SK-N-SH (cell line): ENCODE data around the gene WASF3. TPM values are rescaled to one million over a fixed set of nuclear protein-coding genes. Genes with fewer than 3 reads are reported as not detected.

Source experiments
- CTCF ChIA-PET: fragments of 300-600, 350-600 bp; formaldehyde crosslinking; extraction: SDS; loops from one replicate; lab custom pipeline; 2021; lab: Yijun Ruan, JAX
- POLR2A ChIA-PET: fragments of 350-600 bp; sonication (Branson Sonifier 250); formaldehyde crosslinking; extraction: SDS; loops from one replicate; lab custom pipeline; 2020; ENCODE audit warnings: antibody characterized with exemption, inconsistent platforms; lab: Yijun Ruan, JAX
- DNase-seq: peaks from one replicate; pipeline ENCODE4 v3.0.0; 2012
- H2AFZ ChIP-seq: fragments of 200-600 bp; sonication (generic); 2 replicates; pipeline ENCODE4 v1.8.1; 2016; ENCODE audit warnings: antibody characterized with exemption, mild to moderate bottlenecking, low read depth
- H3F3A ChIP-seq: fragments of 200-600 bp; sonication (generic); replicated peaks from 2 replicates; pipeline ENCODE3; 2016; ENCODE audit warnings: antibody characterized with exemption, mild to moderate bottlenecking; ENCODE audit not compliant: insufficient read depth
- H3K27ac ChIP-seq, 2 experiments: fragments of 200-500 bp in 1 of 2; fragments of 200-600 bp in 1 of 2; sonication (Bioruptor generic) in 1 of 2; sonication (generic), shearing (Covaris generic) in 1 of 2; 2 replicates each; pipeline versions ENCODE4 v1.5.1 to v1.6.1; 2014 to 2016; ENCODE audit warnings: low read depth in 2 of 2, inconsistent platforms in 1 of 2, low read length in 1 of 2, mild to moderate bottlenecking in 1 of 2, mixed read lengths in 1 of 2
- H3K27me3 ChIP-seq: fragments of 200-600 bp; sonication (generic), shearing (Covaris generic); 2 replicates; pipeline ENCODE4 v1.6.1; 2016; ENCODE audit warnings: mixed run types; ENCODE audit not compliant: insufficient read depth
- H3K36me3 ChIP-seq, 2 experiments: fragments of 200-500 bp in 1 of 2; fragments of 200-600 bp in 1 of 2; sonication (Bioruptor generic) in 1 of 2; sonication (generic) in 1 of 2; replicated peaks in 1 of 2; 2 replicates each; pipeline versions ENCODE3 to v1.5.1; 2014 to 2016; ENCODE audit warnings: low read length in 1 of 2, mild to moderate bottlenecking in 1 of 2; ENCODE audit not compliant: insufficient read depth in 2 of 2, control insufficient read depth in 1 of 2
- H3K4me1 ChIP-seq, 2 experiments: fragments of 200-500 bp in 1 of 2; fragments of 200-600 bp in 1 of 2; sonication (Bioruptor generic) in 1 of 2; sonication (generic), shearing (Covaris generic) in 1 of 2; 2 replicates each; pipeline versions ENCODE4 v1.5.1 to v1.6.1; 2014 to 2016; ENCODE audit warnings: low read depth in 1 of 2, low read length in 1 of 2, mixed run types in 1 of 2; ENCODE audit not compliant: insufficient read depth in 2 of 2, control insufficient read depth in 1 of 2
- H3K4me2 ChIP-seq: fragments of 200-600 bp; sonication (generic), shearing (Covaris generic); 2 replicates; pipeline ENCODE4 v1.6.1; 2017; ENCODE audit warnings: mixed run types
- H3K4me3 ChIP-seq, 2 experiments: fragments of 200-500 bp in 1 of 2; fragments of 200-600 bp in 1 of 2; sonication (Bioruptor generic) in 1 of 2; sonication (generic), shearing (Covaris generic) in 1 of 2; 2 replicates each; pipeline versions ENCODE4 v1.5.1 to v1.8.1; 2014 to 2016; ENCODE audit warnings: low read depth in 2 of 2, inconsistent platforms in 1 of 2, low read length in 1 of 2, mild to moderate bottlenecking in 1 of 2, mixed read lengths in 1 of 2, moderate library complexity in 1 of 2
- H3K79me2 ChIP-seq: fragments of 200-600 bp; sonication (generic); 2 replicates; pipeline ENCODE4 v1.8.1; 2017; ENCODE audit warnings: mild to moderate bottlenecking; ENCODE audit not compliant: insufficient read depth
- H3K9ac ChIP-seq: fragments of 200-600 bp; sonication (generic); 2 replicates; pipeline ENCODE4 v1.6.1; 2017; ENCODE audit warnings: mixed run types
- H3K9me2 ChIP-seq: fragments of 200-600 bp; sonication (generic); 2 replicates; pipeline ENCODE4 v1.6.1; 2017; ENCODE audit warnings: mixed run types
- H3K9me3 ChIP-seq: fragments of 200-600 bp; sonication (generic); 2 replicates; pipeline ENCODE4 v1.6.1; 2017; ENCODE audit warnings: mixed run types, mild to moderate bottlenecking, moderate library complexity
- H4K20me1 ChIP-seq: fragments of 200-600 bp; sonication (generic); 2 replicates; pipeline ENCODE4 v1.6.1; 2017; ENCODE audit warnings: mild to moderate bottlenecking, mixed run types; ENCODE audit not compliant: insufficient read depth
- CHD2 ChIP-seq: fragments of 150-350 bp; IDR thresholded peaks from 2 replicates; pipeline ENCODE4 v1.6.1; 2018; ENCODE audit warnings: low read length; ENCODE audit not compliant: partially characterized antibody
- CTCF ChIP-seq: fragments of 200-600 bp; sonication (generic); IDR thresholded peaks from 2 replicates; pipeline ENCODE4 v1.6.1; 2017; ENCODE audit warnings: antibody characterized with exemption, mild to moderate bottlenecking, moderate library complexity
- EZH2phosphoT487 ChIP-seq: fragments of 200-600 bp; sonication (generic); IDR thresholded peaks from 2 replicates; pipeline ENCODE4 v1.6.1; 2017; ENCODE audit warnings: low read depth, mixed run types, mild to moderate bottlenecking, antibody characterized with exemption, moderate library complexity, borderline replicate concordance
- FOSL2 ChIP-seq: IDR thresholded peaks from 2 replicates; pipeline ENCODE4 v1.4.0; 2012; ENCODE audit warnings: low read depth, mild to moderate bottlenecking, moderate library complexity, borderline replicate concordance
- FOXM1 ChIP-seq: IDR thresholded peaks from 2 replicates; pipeline ENCODE4 v1.4.0; 2012; ENCODE audit warnings: low read depth, mild to moderate bottlenecking
- GABPA ChIP-seq: IDR thresholded peaks from 2 replicates; pipeline ENCODE4 v1.4.0; 2012; ENCODE audit warnings: low read depth, mild to moderate bottlenecking
- GATA2 ChIP-seq: sonication (generic); formaldehyde crosslinking; IDR thresholded peaks from 2 replicates; pipeline ENCODE4 v1.5.0; 2020; ENCODE audit warnings: mild to moderate bottlenecking, missing genetic modification reagents
- IRF3 ChIP-seq: fragments of 150-350 bp; IDR thresholded peaks from 2 replicates; pipeline ENCODE4 v1.6.1; 2016; ENCODE audit warnings: mild to moderate bottlenecking, low read depth, low read length
- MAX ChIP-seq: IDR thresholded peaks from 2 replicates; pipeline ENCODE4 v1.4.0; 2012; ENCODE audit warnings: low read depth
- MEF2A ChIP-seq: IDR thresholded peaks from 2 replicates; pipeline ENCODE4 v1.4.0; 2012; ENCODE audit warnings: low read depth, borderline replicate concordance
- MXI1 ChIP-seq: IDR thresholded peaks from 2 replicates; pipeline ENCODE4 v1.6.1; 2012; ENCODE audit warnings: mild to moderate bottlenecking, low read depth, low read length, improper control_type of control experiment
- NFIC ChIP-seq: IDR thresholded peaks from 2 replicates; pipeline ENCODE4 v1.4.0; 2012; ENCODE audit warnings: borderline replicate concordance
- RAD21 ChIP-seq: IDR thresholded peaks from 2 replicates; pipeline ENCODE4 v1.6.1; 2012; ENCODE audit warnings: mild to moderate bottlenecking, low read length
- RXRA ChIP-seq: IDR thresholded peaks from 2 replicates; pipeline ENCODE4 v1.4.0; 2012; ENCODE audit warnings: low read depth, mild to moderate bottlenecking, borderline replicate concordance
- TCF12 ChIP-seq: IDR thresholded peaks from 2 replicates; pipeline ENCODE4 v1.4.0; 2012
- TEAD4 ChIP-seq: IDR thresholded peaks from 2 replicates; pipeline ENCODE4 v1.4.0; 2012; ENCODE audit warnings: mild to moderate bottlenecking, borderline replicate concordance; ENCODE audit not compliant: insufficient read depth
- WGBS: methylation state at CpG from one replicate; pipeline ENCODE4 v1.1.6; 2017; ENCODE audit warnings: low lambda C conversion rate; 5-methylcytosine and 5-hydroxymethylcytosine counted together
- polyA plus RNA-seq, 3 experiments: library from polyadenylated mRNA; depleted of rRNA; stranded (reverse); fragments of >200 nt; gene quantifications; 2 replicates each; pipeline ENCODE4 v1.2.3, GENCODE V29; 2012
- TF ChIP-seq, protein P1 (sequence below): fragments of 150-350 bp; IDR thresholded peaks from 2 replicates; pipeline ENCODE4 v1.6.1; 2017; ENCODE audit warnings: antibody characterized with exemption, low read length, low read depth, borderline replicate concordance
- TF ChIP-seq, protein P2 (sequence below): IDR thresholded peaks from 2 replicates; pipeline ENCODE4 v1.4.0; 2012; ENCODE audit warnings: low read depth, borderline replicate concordance

The WASF3 gene
- polyA plus RNA-seq, 1 of the 3 experiments (the other 2 are of a cell fraction), result 10.4 TPM

GRCh38 chr13:26575244-26575643 is 17.8 kb downstream of the WASF3 start:
- Histone ChIP-seq H3K4me3 (no peak overlapping the region), H3K4me2 (no peak overlapping the region), H3K27ac (no peak overlapping the region), H3K9me2 (no peaks in the 10 kb centered on the region), H3K9ac (no peak overlapping the region), H3F3A (no peaks in the 10 kb centered on the region), H2AFZ (no peak overlapping the region), H3K9me3 (no peaks in the 10 kb centered on the region), H4K20me1 (no peaks in the 10 kb centered on the region)
- CTCF ChIA-PET, result interaction anchor here (0.7 kb wide), 1 partner anchor 13 kb away, joined by 3 read pairs; no protein-coding TSS in a partner anchor
- DNase-seq, result no peak
- no peak for TF ChIP-seq MAX
- TF ChIP-seq CTCF, result no peak
- TF ChIP-seq FOXM1, result no peak
- no peak for TF ChIP-seq GATA2 (CRISPR knock-in tag)
- TF ChIP-seq NFIC, result no peak
- no peak for TF ChIP-seq EZH2phosphoT487
- TF ChIP-seq, protein P1, sequence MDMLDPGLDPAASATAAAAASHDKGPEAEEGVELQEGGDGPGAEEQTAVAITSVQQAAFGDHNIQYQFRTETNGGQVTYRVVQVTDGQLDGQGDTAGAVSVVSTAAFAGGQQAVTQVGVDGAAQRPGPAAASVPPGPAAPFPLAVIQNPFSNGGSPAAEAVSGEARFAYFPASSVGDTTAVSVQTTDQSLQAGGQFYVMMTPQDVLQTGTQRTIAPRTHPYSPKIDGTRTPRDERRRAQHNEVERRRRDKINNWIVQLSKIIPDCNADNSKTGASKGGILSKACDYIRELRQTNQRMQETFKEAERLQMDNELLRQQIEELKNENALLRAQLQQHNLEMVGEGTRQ, result no peak
- TF ChIP-seq MXI1, result no peak
- TF ChIP-seq, all 33 proteins: peak for 0
- no peaks in the 10 kb centered on the region for H3K27me3 ChIP-seq
- H3K79me2 ChIP-seq, result peaks cover 91% of the 10 kb centered on the region
- POLR2A ChIA-PET, result no interaction called here
- H3K36me3 ChIP-seq, result peaks cover 3 to 15% of the 10 kb centered on the region in 2 experiments
- 84% methylated on average over 2 of the region's 2 CpGs for WGBS
- H3K4me1 ChIP-seq, result no peaks in the 10 kb centered on the region

DNA sequence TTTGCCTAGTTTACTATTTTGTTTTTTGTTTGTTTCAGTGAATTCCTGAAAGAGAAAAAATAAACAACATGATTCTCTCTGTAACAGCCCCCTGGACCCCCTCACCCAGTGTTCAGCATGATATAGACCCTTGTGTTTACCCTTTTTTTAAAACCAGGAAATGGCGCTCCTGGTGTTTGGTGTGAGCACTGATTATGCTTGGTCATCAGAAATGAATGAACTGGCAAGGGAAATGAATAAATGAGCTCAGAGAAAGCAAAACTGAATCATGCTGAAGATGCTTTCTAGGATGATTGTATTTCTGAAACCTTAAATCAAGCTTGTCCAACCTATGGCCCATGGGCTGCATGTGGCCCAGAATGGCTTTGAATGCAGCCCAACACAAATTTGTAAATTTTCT is 22.1 kb downstream of the WASF3 start:
- H3K9me2 ChIP-seq, result no peaks in the 10 kb centered on the region
- H3K4me3 ChIP-seq, result no peak overlapping the region
- 85% methylated on average over 1 of the region's 1 CpG for WGBS
- CTCF ChIA-PET, result interaction anchor here (1.0 to 1.3 kb wide), 2 partner anchors 9 to 351 kb away, joined by 3 read pairs; no protein-coding TSS in a partner anchor
- peaks cover 0 to 12% of the 10 kb centered on the region in 2 experiments; a peak in 3 of 4 replicates for H3K4me1 ChIP-seq
- TF ChIP-seq TEAD4, result no peak
- TF ChIP-seq, protein P2, sequence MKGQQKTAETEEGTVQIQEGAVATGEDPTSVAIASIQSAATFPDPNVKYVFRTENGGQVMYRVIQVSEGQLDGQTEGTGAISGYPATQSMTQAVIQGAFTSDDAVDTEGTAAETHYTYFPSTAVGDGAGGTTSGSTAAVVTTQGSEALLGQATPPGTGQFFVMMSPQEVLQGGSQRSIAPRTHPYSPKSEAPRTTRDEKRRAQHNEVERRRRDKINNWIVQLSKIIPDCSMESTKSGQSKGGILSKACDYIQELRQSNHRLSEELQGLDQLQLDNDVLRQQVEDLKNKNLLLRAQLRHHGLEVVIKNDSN, result no peak
- no peak for TF ChIP-seq CHD2
- TF ChIP-seq IRF3, result no peak
- TF ChIP-seq RXRA, result no peak
- no peak for TF ChIP-seq FOSL2
- no peak for TF ChIP-seq GABPA
- no peak for TF ChIP-seq MEF2A
- no peak for TF ChIP-seq TCF12
- no peak for TF ChIP-seq RAD21
- H4K20me1 ChIP-seq, result no peaks in the 10 kb centered on the region
- no peak overlapping the region for H3K4me2 ChIP-seq
- POLR2A ChIA-PET, result no interaction called here
- H3K79me2 ChIP-seq, result peaks cover 89% of the 10 kb centered on the region
- H3K36me3 ChIP-seq, result peaks cover 3 to 10% of the 10 kb centered on the region in 2 experiments
- no peak overlapping the region for H3K9ac ChIP-seq
- no peaks in the 10 kb centered on the region for H3K9me3 ChIP-seq
- no peak overlapping the region for H2AFZ ChIP-seq
- H3K27me3 ChIP-seq, result no peaks in the 10 kb centered on the region
- no peak overlapping the region for H3K27ac ChIP-seq
- DNase-seq, result no peak
- H3F3A ChIP-seq, result peaks cover 15% of the 10 kb centered on the region
